ENCODE results near the gene MCU. TPM values are rescaled to one million over a fixed set of nuclear protein-coding genes. Genes with fewer than 3 reads are reported as not detected.

MCU gene
- total and polyA plus RNA-seq, 2 of the 8 experiments (the other 6 are each of a cell fraction or from before 2014, with no cell fraction given) = 51.6 to 62.2 TPM

GRCh38 chr10:72764151-72764550, 72.2 kb downstream of the MCU start:
- Histone ChIP-seq H3K79me2 (ENCODE audit: control insufficient read depth in 1 of 2, insufficient read depth in 2 of 2, low read length in 2 of 2) (peaks cover 0 to 81% of the 10 kb centered on the region in 2 experiments; a peak in 2 of 4 replicates), H4K5ac (ENCODE audit: insufficient read length, low read depth, low read length) (no peak overlapping the region), H3K4me1 (replicated peaks in 1 of 4; ENCODE audit: control insufficient read depth in 3 of 4, insufficient read depth in 4 of 4, low read length in 3 of 4) (peaks cover 0 to 7% (median 3%) of the 10 kb centered on the region in 4 experiments; a peak in 2 of 7 replicates), H4K20me1 (replicated peaks in 1 of 2; ENCODE audit: control insufficient read depth in 1 of 2, insufficient read depth in 2 of 2, low read length in 2 of 2) (no peaks in the 10 kb centered on the region), H4K91ac (replicated peaks; ENCODE audit: insufficient read length, low read length) (no peak overlapping the region), H3K18ac (ENCODE audit: extremely low read depth, low read length) (no peak overlapping the region), H3K79me1 (ENCODE audit: low read depth, low read length) (no peaks in the 10 kb centered on the region; the same call in 1 of the 2 replicates), H2AK5ac (ENCODE audit: low read depth, low read length) (no peak overlapping the region), H3K56ac (replicated peaks; ENCODE audit: insufficient read length, low read depth, low read length) (no peak overlapping the region), H2AFZ (ENCODE audit: low read length) (no peak overlapping the region), H4K8ac (ENCODE audit: extremely low read depth, insufficient read depth, low read length) (no peak overlapping the region), H3K4me2 (ENCODE audit: insufficient read depth in 1 of 2, low read depth in 2 of 2, low read length in 2 of 2) (no peak overlapping the region), H2BK5ac (ENCODE audit: low read depth, low read length) (no peak overlapping the region), H3K23me2 (ENCODE audit: low read depth, low read length) (no peaks in the 10 kb centered on the region), H3K9me3 (ENCODE audit: insufficient read depth in 2 of 2, low read depth in 1 of 2, low read length in 1 of 2) (no peaks in the 10 kb centered on the region), H3K4ac (replicated peaks; ENCODE audit: insufficient read length, low read depth, low read length) (no peak overlapping the region), H3K23ac (ENCODE audit: insufficient read length) (no peak overlapping the region), H2BK120ac (replicated peaks; ENCODE audit: low read depth, low read length) (no peak overlapping the region), H3K9ac (replicated peaks in 1 of 4; ENCODE audit: extremely low read depth in 1 of 4, low read depth in 3 of 4, low read length in 3 of 4) (no peak overlapping the region), H2BK15ac (ENCODE audit: low read length) (no peak overlapping the region), H3K4me3 (ENCODE audit: extremely low read depth in 1 of 4, insufficient read depth in 2 of 4, low read depth in 3 of 4, low read length in 4 of 4) (no peak overlapping the region), H3K14ac (ENCODE audit: insufficient read length) (no peak overlapping the region), H2BK12ac (ENCODE audit: low read depth, low read length) (no peak overlapping the region), H3K27me3 (replicated peaks in 1 of 4; ENCODE audit: control insufficient read depth in 3 of 4, extremely low read depth in 1 of 4, insufficient read depth in 3 of 4, low read length in 3 of 4) (no peaks in the 10 kb centered on the region), H3K36me3 (ENCODE audit: control insufficient read depth in 2 of 4, insufficient read depth in 4 of 4, low read length in 3 of 4) (no peaks in the 10 kb centered on the region), H2BK20ac (ENCODE audit: low read length) (no peak overlapping the region), H3K27ac (ENCODE audit: low read depth, low read length) (no peak overlapping the region)
- DNase-seq (ENCODE audit: low read depth in 1 of 2, low spot score in 2 of 2) (no peak), FAIRE-seq (no peak)
- ChIA-PET CTCF (ENCODE audit: partially characterized antibody) (interaction anchor here (0.6 to 1.2 kb wide), 3 partner anchors 11 to 22 kb away, joined by 3 read pairs; no protein-coding TSS in a partner anchor), POLR2A (ENCODE audit: partially characterized antibody) (no interaction called here)
- TF ChIP-seq YY1 (IDR thresholded peaks at IDR 0.05; ENCODE audit: low read depth, low read length) = no peak
- no peak for TF ChIP-seq NANOG (IDR thresholded peaks at IDR 0.05; ENCODE audit: insufficient read depth, low read depth, low read length, poor library complexity, severe bottlenecking)
- no peak for TF ChIP-seq SAP30 (IDR thresholded peaks at IDR 0.05; ENCODE audit: insufficient read depth, insufficient replicate concordance, low read length)
- no peak for TF ChIP-seq EP300 (IDR thresholded peaks at IDR 0.05; ENCODE audit: borderline replicate concordance in 1 of 2, low read depth in 2 of 2, low read length in 2 of 2)
- TF ChIP-seq USF2 (IDR thresholded peaks at IDR 0.05; ENCODE audit: low read length) = no peak
- no peak for TF ChIP-seq GABPA (IDR thresholded peaks at IDR 0.05; ENCODE audit: borderline replicate concordance, insufficient read depth, low read length)
- no peak for TF ChIP-seq TAF1 (IDR thresholded peaks at IDR 0.05; ENCODE audit: low read depth, low read length)
- TF ChIP-seq TAF7 (optimal IDR thresholded peaks at IDR 0.05; ENCODE audit: borderline replicate concordance, low read depth, low read length) = no peak
- TF ChIP-seq RNF2 (IDR thresholded peaks at IDR 0.05; ENCODE audit: borderline replicate concordance, low read depth, low read length, missing control alignments, poor library complexity, severe bottlenecking) = no peak
- no peak for TF ChIP-seq EGR1 (IDR thresholded peaks at IDR 0.05; ENCODE audit: borderline replicate concordance, low read depth, low read length)
